Activated CD8-positive, alpha-beta T cell treated with anti-CD3 and anti-CD28 coated beads, Interleukin-2, amount 10 ng/mL, durations not matched to agents 7 days and 5 days (primary cell): ENCODE data around the gene ZNF324B. TPM values are rescaled to one million over a fixed set of nuclear protein-coding genes. Genes with fewer than 3 reads are reported as not detected.
"Not testable (repeated sequence)": the region's sequence is repeated elsewhere in the genome, so short reads cannot be mapped to it uniquely, and the experiment has no call there.

Experiments used
- ATAC-seq: fragments of 150-1000 bp; cut with Tn5 transposase; one replicate; pipeline ENCODE4 v1.10.0; 2021; ENCODE audit warnings: moderate library complexity
- CTCF ChIA-PET: fragments of 350-600 bp; sonication (Branson Sonifier 250); formaldehyde crosslinking; loops from one replicate; lab custom pipeline; 2021; ENCODE audit warnings: antibody characterized with exemption; lab: Charles Lee
- POLR2A ChIA-PET: fragments of 350-600 bp; sonication (Branson Sonifier 250); formaldehyde crosslinking; loops from one replicate; lab custom pipeline; 2021; ENCODE audit warnings: antibody characterized with exemption; lab: Charles Lee
- DNase-seq: peaks from one replicate; pipeline ENCODE4 v3.0.0-alpha.2; 2020
- H3K27ac Mint-ChIP-seq: one replicate; pipeline ENCODE4 v1.8.0; 2021; ENCODE audit warnings: mild to moderate bottlenecking, mixed read lengths
- H3K27me3 Mint-ChIP-seq: one replicate; pipeline ENCODE4 v1.8.0; 2021; ENCODE audit warnings: low read depth, mixed read lengths
- H3K36me3 Mint-ChIP-seq: one replicate; pipeline ENCODE4 v1.8.0; 2021; ENCODE audit warnings: low read depth, mixed read lengths
- H3K4me1 Mint-ChIP-seq: one replicate; pipeline ENCODE4 v1.8.0; 2021; ENCODE audit warnings: low read depth, mixed read lengths
- H3K4me3 Mint-ChIP-seq: one replicate; pipeline ENCODE4 v1.8.0; 2021; ENCODE audit warnings: mild to moderate bottlenecking, mixed read lengths
- H3K9me3 Mint-ChIP-seq: one replicate; pipeline ENCODE4 v1.8.0; 2022; ENCODE audit warnings: mixed read lengths; ENCODE audit not compliant: insufficient read depth
- total RNA-seq, 2 experiments: library from RNA; stranded (reverse); gene quantifications; one replicate each; pipeline ENCODE4 v1.2.3, GENCODE V29; 2021

Gene ZNF324B
- total RNA-seq, 2 experiments from 2014 or later: 10.6 to 12.5 TPM

GRCh38 chr19:58483776-58484175, 32.4 kb downstream of the ZNF324B start:
- Mint-ChIP-seq H3K4me1 (peaks cover under 1% of the 10 kb centered on the region), H3K36me3 (no peaks in the 10 kb centered on the region)
- CTCF ChIA-PET: interaction anchor here (1.5 kb wide), 1 partner anchor 16 kb away, joined by 4 read pairs; no protein-coding TSS in a partner anchor

GRCh38 chr19:58484349-58484748, 32.9 kb downstream of the ZNF324B start:
- not testable (repeated sequence) for H3K9me3 Mint-ChIP-seq, H3K4me1 Mint-ChIP-seq, H3K4me3 Mint-ChIP-seq, DNase-seq, H3K27ac Mint-ChIP-seq, H3K36me3 Mint-ChIP-seq, H3K27me3 Mint-ChIP-seq, ATAC-seq
- POLR2A ChIA-PET: interaction anchor here (0.5 kb wide), 1 partner anchor 44 kb away, joined by 3 read pairs; no protein-coding TSS in a partner anchor
- CTCF ChIA-PET: interaction anchor here (1.5 kb wide), 1 partner anchor 16 kb away, joined by 4 read pairs; no protein-coding TSS in a partner anchor

More at GRCh38 chr19:58483776-58484175, 32.4 kb downstream of the ZNF324B start:
- no peaks in the 10 kb centered on the region for H3K9me3 Mint-ChIP-seq
- POLR2A ChIA-PET: interaction anchor here (0.5 kb wide), 1 partner anchor 43 kb away, joined by 3 read pairs; no protein-coding TSS in a partner anchor
- DNase-seq (no peak), ATAC-seq (no peak)
- no peak overlapping the region for H3K4me3 Mint-ChIP-seq
- no peaks in the 10 kb centered on the region for H3K27me3 Mint-ChIP-seq
- H3K27ac Mint-ChIP-seq: no peak overlapping the region

- Mint-ChIP-seq H3K36me3 (no peaks in the 10 kb centered on the region), H3K4me3 (no peak overlapping the region), H3K27ac (no peak overlapping the region), H3K9me3 (no peaks in the 10 kb centered on the region), H3K4me1 (peaks cover 9% of the 10 kb centered on the region), H3K27me3 (no peaks in the 10 kb centered on the region)
- DNase-seq: no peak
- ChIA-PET CTCF (interaction anchor here (1.2 kb wide), 1 partner anchor 23 kb away, joined by 3 read pairs; no protein-coding TSS in a partner anchor), POLR2A (no interaction called here)
- no peak for ATAC-seq
Measured at GRCh38 chr19:58491393-58491792, 40.0 kb downstream of the ZNF324B start.

GRCh38 chr19:58492265-58492664, 40.8 kb downstream of the ZNF324B start:
- POLR2A ChIA-PET: no interaction called here
- H3K27ac Mint-ChIP-seq: no peak overlapping the region
- CTCF ChIA-PET: no interaction called here
- H3K4me1 Mint-ChIP-seq: peaks cover 15% of the 10 kb centered on the region
- ATAC-seq (no peak), DNase-seq (no peak)
- no peaks in the 10 kb centered on the region for H3K36me3 Mint-ChIP-seq
- H3K27me3 Mint-ChIP-seq: no peaks in the 10 kb centered on the region
- H3K9me3 Mint-ChIP-seq: no peaks in the 10 kb centered on the region
- H3K4me3 Mint-ChIP-seq: no peak overlapping the region

- H3K4me3 Mint-ChIP-seq: peak overlapping the region; percentile 85
- CTCF ChIA-PET: interaction anchor here (1.6 kb wide), 1 partner anchor 8 kb away, joined by 4 read pairs; no protein-coding TSS in a partner anchor
- POLR2A ChIA-PET: interaction anchor here (1.5 kb wide), 1 partner anchor 21 kb away, joined by 4 read pairs; no protein-coding TSS in a partner anchor
- H3K9me3 Mint-ChIP-seq: no peaks in the 10 kb centered on the region
- ATAC-seq (no peak), DNase-seq (no peak)
- H3K27me3 Mint-ChIP-seq: no peaks in the 10 kb centered on the region
- peaks cover 31% of the 10 kb centered on the region for H3K4me1 Mint-ChIP-seq
- H3K36me3 Mint-ChIP-seq: peaks cover 4% of the 10 kb centered on the region
- peak overlapping the region; percentile 20 for H3K27ac Mint-ChIP-seq
Measured at GRCh38 chr19:58497634-58498170, 46.3 kb downstream of the ZNF324B start.

GRCh38 chr19:58498316-58499020, 47.0 kb downstream of the ZNF324B start:
- H3K27ac Mint-ChIP-seq: peak overlapping the region; percentile 88
- peak overlapping the region; percentile 85 for H3K4me3 Mint-ChIP-seq
- peak; percentile 18 for DNase-seq
- ChIA-PET CTCF (interaction anchor here (1.6 to 3.5 kb wide), 4 partner anchors 9 to 20 kb away, joined by 4 to 24 read pairs (median 12); partner anchors contain the start of genes SLC27A5 and ZBTB45), POLR2A (interaction anchor here (1.0 to 2.7 kb wide), 4 partner anchors 15 to 136 kb away, joined by 3 to 11 read pairs (median 4); partner anchors contain the start of genes CHMP2A and ZNF497)
- no peaks in the 10 kb centered on the region for H3K9me3 Mint-ChIP-seq
- H3K4me1 Mint-ChIP-seq: peaks cover 31% of the 10 kb centered on the region
- no peak for ATAC-seq
- no peaks in the 10 kb centered on the region for H3K27me3 Mint-ChIP-seq
- peaks cover 4% of the 10 kb centered on the region for H3K36me3 Mint-ChIP-seq

GRCh38 chr19:58499021-58499927, 47.9 kb downstream of the ZNF324B start:
- CTCF ChIA-PET: interaction anchor here (1.1 to 3.5 kb wide), 7 partner anchors 10 to 82 kb away, joined by 3 to 24 read pairs (median 4); partner anchors contain the start of genes SLC27A5 and ZBTB45
- peak; percentile 99 for DNase-seq
- Mint-ChIP-seq H3K36me3 (peaks cover 4% of the 10 kb centered on the region), H3K27me3 (no peaks in the 10 kb centered on the region), H3K27ac (peak overlapping the region; percentile 88), H3K4me1 (peaks cover 31% of the 10 kb centered on the region), H3K4me3 (peak overlapping the region; percentile 85), H3K9me3 (no peaks in the 10 kb centered on the region)
- POLR2A ChIA-PET: interaction anchor here (0.7 to 2.7 kb wide), 4 partner anchors 14 to 137 kb away, joined by 3 to 11 read pairs (median 4); partner anchors contain the start of genes CHMP2A and ZNF497
- ATAC-seq: peak; percentile 97

- POLR2A ChIA-PET: interaction anchor here (2.7 kb wide), 1 partner anchor 13 kb away, joined by 11 read pairs; no protein-coding TSS in a partner anchor
- DNase-seq (no peak), ATAC-seq (no peak)
- H3K36me3 Mint-ChIP-seq: peaks cover 4% of the 10 kb centered on the region
- no peak overlapping the region for H3K27ac Mint-ChIP-seq
- CTCF ChIA-PET: interaction anchor here (0.6 to 3.5 kb wide), 6 partner anchors 12 to 81 kb away, joined by 4 to 24 read pairs (median 6); partner anchors contain the start of genes SLC27A5 and ZBTB45
- peaks cover 31% of the 10 kb centered on the region for H3K4me1 Mint-ChIP-seq
- no peaks in the 10 kb centered on the region for H3K27me3 Mint-ChIP-seq
- no peaks in the 10 kb centered on the region for H3K9me3 Mint-ChIP-seq
- no peak overlapping the region for H3K4me3 Mint-ChIP-seq
Measured at GRCh38 chr19:58500242-58500641, 48.8 kb downstream of the ZNF324B start.

Other genes starting within 250 kb of the ZNF324B start
- gene ZNF544, start 222.7 kb upstream of the ZNF324B start, total RNA-seq: 10 to 100 TPM; 48.1 to 56.2 TPM
- gene ZNF8, start 172.7 kb upstream of the ZNF324B start, total RNA-seq: 1 to 10 TPM; 4.7 TPM
- gene ERVK3-1, start 146.2 kb upstream of the ZNF324B start, total RNA-seq: 10 to 100 TPM; 60.7 to 61.9 TPM
- gene ZSCAN22, start 124.6 kb upstream of the ZNF324B start, total RNA-seq: 1 to 10 TPM; 4.8 to 5.2 TPM
- 10 to 100 TPM; 14.9 to 17.5 TPM for gene A1BG, start 98.1 kb upstream of the ZNF324B start, total RNA-seq
- gene ZNF497, start 88.9 kb upstream of the ZNF324B start, total RNA-seq: 1 to 10 TPM; 1.5 to 1.7 TPM
- gene ZNF837, start 70.6 kb upstream of the ZNF324B start, total RNA-seq: 1 to 10 TPM; 1.3 to 1.5 TPM
- gene RPS5, start 64.4 kb upstream of the ZNF324B start, total RNA-seq: 1,000 to 10,000 TPM; 1,111 to 1,173 TPM
- gene RNF225, start 56.0 kb upstream of the ZNF324B start, total RNA-seq: under 1 TPM; 0.84 to 0.99 TPM
- 10 to 100 TPM in 1 of 2 experiments, 1 to 10 TPM in 1; 9.4 to 11.5 TPM for gene ZNF584, start 43.0 kb upstream of the ZNF324B start, total RNA-seq
- gene ZNF132, start 11.5 kb upstream of the ZNF324B start, total RNA-seq: 1 to 10 TPM; 5.1 to 6.0 TPM
- 10 to 100 TPM; 13.8 to 15.8 TPM for gene ZNF324, start 15.5 kb downstream of the ZNF324B start, total RNA-seq
- gene ZNF446, start 24.7 kb downstream of the ZNF324B start, total RNA-seq: 1 to 10 TPM; 6.9 to 7.8 TPM
- gene SLC27A5, start 60.4 kb downstream of the ZNF324B start, total RNA-seq: 10 to 100 TPM; 12.2 to 14.4 TPM
- gene ZBTB45, start 68.2 kb downstream of the ZNF324B start, total RNA-seq: 10 to 100 TPM; 13.9 to 16.7 TPM
- gene TRIM28, start 92.4 kb downstream of the ZNF324B start, total RNA-seq: 100 to 1,000 TPM; 476 to 528 TPM
- gene CHMP2A, start 103.5 kb downstream of the ZNF324B start, total RNA-seq: 100 to 1,000 TPM; 108 to 114 TPM
- gene UBE2M, start 107.0 kb downstream of the ZNF324B start, total RNA-seq: 10 to 100 TPM; 80.7 to 94.1 TPM
- gene MZF1, start 121.7 kb downstream of the ZNF324B start, total RNA-seq: 10 to 100 TPM; 20.0 to 20.6 TPM